ENCODE data around the gene LRP1B. TPM values are rescaled to one million over a fixed set of nuclear protein-coding genes. Genes with fewer than 3 reads are reported as not detected.
A peak's percentile ranks its signal among the peaks of the same experiment; 100 is the strongest.
"Not testable (repeated sequence)": the region's sequence is repeated elsewhere in the genome, so short reads cannot be mapped to it uniquely, and the experiment has no call there.

Gene LRP1B
- polyA plus RNA-seq, 6 donors from 2014 or later: not detected

- H3K27me3 Mint-ChIP-seq: no peaks in the 10 kb centered on the region
- no peak overlapping the region for H3K27ac Mint-ChIP-seq
- no peak overlapping the region for H3K4me3 Mint-ChIP-seq
- no peaks in the 10 kb centered on the region for H3K36me3 Mint-ChIP-seq
- H3K9me3 Mint-ChIP-seq: peaks cover 0 to 9% (median 0%) of the 10 kb centered on the region in 7 donors
- no peaks in the 10 kb centered on the region for H3K4me1 Mint-ChIP-seq
- ATAC-seq (ENCODE audit: low read depth in 2 of 2): no peak
- DNase-seq: no peak
Observed at GRCh38 chr2:141001750-141002149, 1129.1 kb downstream of the LRP1B start.

- no peak for ATAC-seq (ENCODE audit: low read depth in 2 of 2)
- no peaks in the 10 kb centered on the region for H3K27me3 Mint-ChIP-seq
- peaks cover 0 to 3% (median 0%) of the 10 kb centered on the region in 7 donors for H3K9me3 Mint-ChIP-seq
- H3K27ac Mint-ChIP-seq: no peak overlapping the region
- H3K4me3 Mint-ChIP-seq: no peak overlapping the region
- H3K36me3 Mint-ChIP-seq: no peaks in the 10 kb centered on the region
- no peak for DNase-seq
- no peaks in the 10 kb centered on the region for H3K4me1 Mint-ChIP-seq
Observed at GRCh38 chr2:140998577-140998976, 1132.2 kb downstream of the LRP1B start.

- H3K4me1 Mint-ChIP-seq: no peaks in the 10 kb centered on the region
- ATAC-seq (ENCODE audit: low read depth in 2 of 2) (no peak), DNase-seq (no peak)
- H3K4me3 Mint-ChIP-seq: no peak overlapping the region
- H3K27ac Mint-ChIP-seq: no peak overlapping the region
- H3K9me3 Mint-ChIP-seq: no peaks in the 10 kb centered on the region
- H3K27me3 Mint-ChIP-seq: no peaks in the 10 kb centered on the region
- H3K36me3 Mint-ChIP-seq: no peaks in the 10 kb centered on the region
Observed at GRCh38 chr2:140998017-140998416, 1132.8 kb downstream of the LRP1B start.

- Mint-ChIP-seq H3K27ac (no peak overlapping the region), H3K4me1 (no peaks in the 10 kb centered on the region), H3K27me3 (no peaks in the 10 kb centered on the region), H3K36me3 (no peaks in the 10 kb centered on the region), H3K9me3 (no peaks in the 10 kb centered on the region), H3K4me3 (no peak overlapping the region)
- DNase-seq (no peak), ATAC-seq (ENCODE audit: low read depth in 2 of 2) (no peak)
Observed at GRCh38 chr2:140994856-140995255, 1136.0 kb downstream of the LRP1B start.

GRCh38 chr2:140990416-140990815 is 1140.4 kb downstream of the LRP1B start:
- H3K27ac Mint-ChIP-seq: no peak overlapping the region
- no peak overlapping the region for H3K4me3 Mint-ChIP-seq
- no peaks in the 10 kb centered on the region for H3K4me1 Mint-ChIP-seq
- no peaks in the 10 kb centered on the region for H3K27me3 Mint-ChIP-seq
- ATAC-seq (ENCODE audit: low read depth in 2 of 2) (no peak), DNase-seq (no peak)
- no peaks in the 10 kb centered on the region for H3K36me3 Mint-ChIP-seq
- peaks cover 0 to 2% (median 0%) of the 10 kb centered on the region in 7 donors for H3K9me3 Mint-ChIP-seq

- Mint-ChIP-seq H3K27ac (no peak overlapping the region), H3K36me3 (no peaks in the 10 kb centered on the region), H3K9me3 (peaks cover 0 to 2% (median 0%) of the 10 kb centered on the region in 7 donors), H3K4me1 (no peaks in the 10 kb centered on the region), H3K27me3 (no peaks in the 10 kb centered on the region), H3K4me3 (no peak overlapping the region)
- DNase-seq (no peak), ATAC-seq (ENCODE audit: low read depth in 2 of 2) (no peak)
Observed at GRCh38 chr2:140988597-140988996, 1142.2 kb downstream of the LRP1B start.

- no peak overlapping the region for H3K4me3 Mint-ChIP-seq
- H3K36me3 Mint-ChIP-seq: no peaks in the 10 kb centered on the region
- DNase-seq: no peak
- H3K4me1 Mint-ChIP-seq: no peaks in the 10 kb centered on the region
- peaks cover 0 to 2% (median 0%) of the 10 kb centered on the region in 7 donors for H3K9me3 Mint-ChIP-seq
- no peaks in the 10 kb centered on the region for H3K27me3 Mint-ChIP-seq
- ATAC-seq (ENCODE audit: low read depth in 2 of 2): no peak
- no peak overlapping the region for H3K27ac Mint-ChIP-seq
Observed at GRCh38 chr2:140986456-140986855, 1144.4 kb downstream of the LRP1B start.

GRCh38 chr2:140975237-140975636 is 1155.6 kb downstream of the LRP1B start:
- H3K27me3 Mint-ChIP-seq: no peaks in the 10 kb centered on the region
- DNase-seq (no peak), ATAC-seq (ENCODE audit: low read depth in 2 of 2) (no peak)
- H3K27ac Mint-ChIP-seq: no peak overlapping the region
- H3K4me1 Mint-ChIP-seq: no peaks in the 10 kb centered on the region
- H3K9me3 Mint-ChIP-seq: peaks cover 0 to 3% (median 0%) of the 10 kb centered on the region in 7 donors
- no peak overlapping the region for H3K4me3 Mint-ChIP-seq
- no peaks in the 10 kb centered on the region for H3K36me3 Mint-ChIP-seq

GRCh38 chr2:140972724-140973123 is 1158.1 kb downstream of the LRP1B start:
- Mint-ChIP-seq H3K27me3 (no peaks in the 10 kb centered on the region), H3K4me1 (no peaks in the 10 kb centered on the region), H3K27ac (no peak overlapping the region), H3K9me3 (peaks cover 0 to 8% (median 0%) of the 10 kb centered on the region in 7 donors), H3K36me3 (no peaks in the 10 kb centered on the region), H3K4me3 (no peak overlapping the region)
- no peak for DNase-seq
- no peak for ATAC-seq (ENCODE audit: low read depth in 2 of 2)

- not testable (repeated sequence) for H3K9me3 Mint-ChIP-seq; H3K4me3 Mint-ChIP-seq; ATAC-seq (ENCODE audit: low read depth in 2 of 2); H3K4me1 Mint-ChIP-seq; DNase-seq; H3K27ac Mint-ChIP-seq; H3K27me3 Mint-ChIP-seq; H3K36me3 Mint-ChIP-seq
Observed at GRCh38 chr2:140964324-140964723, 1166.5 kb downstream of the LRP1B start.

GRCh38 chr2:140949932-140950331 is 1180.9 kb downstream of the LRP1B start:
- Mint-ChIP-seq H3K4me1 (no peaks in the 10 kb centered on the region), H3K9me3 (peaks cover 0 to 2% (median 0%) of the 10 kb centered on the region in 7 donors), H3K4me3 (no peak overlapping the region), H3K27ac (peak overlapping the region in 1 of 6 donors; percentile 76), H3K27me3 (no peaks in the 10 kb centered on the region), H3K36me3 (no peaks in the 10 kb centered on the region)
- ATAC-seq (ENCODE audit: low read depth in 2 of 2) (no peak), DNase-seq (no peak)

- Mint-ChIP-seq H3K27ac (no peak overlapping the region), H3K9me3 (peaks cover 0 to 3% (median 0%) of the 10 kb centered on the region in 7 donors), H3K27me3 (no peaks in the 10 kb centered on the region), H3K4me1 (no peaks in the 10 kb centered on the region), H3K36me3 (no peaks in the 10 kb centered on the region), H3K4me3 (no peak overlapping the region)
- ATAC-seq (ENCODE audit: low read depth in 2 of 2): no peak
- DNase-seq: no peak
Observed at GRCh38 chr2:140947236-140947635, 1183.6 kb downstream of the LRP1B start.

GRCh38 chr2:140943867-140944266 is 1186.9 kb downstream of the LRP1B start:
- ATAC-seq (ENCODE audit: low read depth in 2 of 2): no peak
- peaks cover 0 to 3% (median 0%) of the 10 kb centered on the region in 7 donors for H3K9me3 Mint-ChIP-seq
- DNase-seq: no peak
- H3K27ac Mint-ChIP-seq: no peak overlapping the region
- H3K4me3 Mint-ChIP-seq: no peak overlapping the region
- H3K4me1 Mint-ChIP-seq: no peaks in the 10 kb centered on the region
- H3K27me3 Mint-ChIP-seq: no peaks in the 10 kb centered on the region
- H3K36me3 Mint-ChIP-seq: no peaks in the 10 kb centered on the region

- Mint-ChIP-seq H3K36me3 (no peaks in the 10 kb centered on the region), H3K4me1 (no peaks in the 10 kb centered on the region), H3K9me3 (peaks cover 0 to 4% (median 0%) of the 10 kb centered on the region in 7 donors), H3K27ac (no peak overlapping the region), H3K4me3 (no peak overlapping the region), H3K27me3 (no peaks in the 10 kb centered on the region)
- no peak for DNase-seq
- no peak for ATAC-seq (ENCODE audit: low read depth in 2 of 2)
Observed at GRCh38 chr2:140942284-140942683, 1188.5 kb downstream of the LRP1B start.

- H3K9me3 Mint-ChIP-seq: peaks cover 0 to 4% (median 0%) of the 10 kb centered on the region in 7 donors
- ATAC-seq (ENCODE audit: low read depth in 2 of 2) (no peak), DNase-seq (no peak)
- H3K4me3 Mint-ChIP-seq: no peak overlapping the region
- no peaks in the 10 kb centered on the region for H3K4me1 Mint-ChIP-seq
- no peaks in the 10 kb centered on the region for H3K36me3 Mint-ChIP-seq
- H3K27me3 Mint-ChIP-seq: no peaks in the 10 kb centered on the region
- H3K27ac Mint-ChIP-seq: no peak overlapping the region
Observed at GRCh38 chr2:140929849-140930248, 1201.0 kb downstream of the LRP1B start.
